Lung microvascular endothelial cell (primary cell): ENCODE data around the gene PTH1R. TPM values are rescaled to one million over a fixed set of nuclear protein-coding genes. Genes with fewer than 3 reads are reported as not detected.

Experiments used
- DNase-seq, 2 donors: peaks; one replicate each; pipeline versions ENCODE4 v3.0.0 to v3.0.0-alpha.2; 2010; ENCODE audit warnings: low read depth in 2 of 2
- total RNA-seq: library from RNA; depleted of rRNA; stranded (reverse); fragments of >200 nt; gene quantifications from 2 replicates; pipeline ENCODE4 v1.2.1, GENCODE V29; 2014

PTH1R gene
- under 0.01 TPM in 1 of 2 replicates, not detected in the other for total RNA-seq

- no peak for DNase-seq
These were observed at the start of gene PTH1R for GRCh38 chr3:46877406-46878125. Gene PTH1R (plus strand): TSS chr3:46877721. CDS start chr3:46883560, 5,839 bp downstream.

DNA sequence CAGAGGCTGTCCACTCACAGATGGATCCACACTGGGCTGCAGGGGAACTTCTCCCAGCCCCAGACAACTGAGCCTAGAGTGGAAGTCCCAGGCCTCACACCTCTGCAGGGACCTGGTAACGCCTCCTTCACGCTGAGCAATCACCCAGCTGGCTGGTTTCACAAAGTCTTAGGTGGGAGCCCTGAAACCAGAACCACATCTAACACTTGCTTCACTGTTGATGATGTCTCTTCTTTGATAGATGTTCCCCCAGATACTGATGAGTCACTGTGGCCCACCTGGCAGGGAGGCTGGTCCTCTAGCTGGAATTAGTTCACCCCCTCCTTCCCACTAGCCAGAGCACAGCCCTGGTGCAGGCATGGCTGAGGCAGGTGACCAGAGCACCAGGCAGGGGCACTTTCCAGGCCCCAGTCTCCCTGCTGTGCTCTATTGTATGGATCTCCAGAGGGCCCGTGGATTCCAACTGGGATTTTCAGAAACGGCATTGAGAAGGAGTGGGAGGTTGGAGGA lies 47.8 kb upstream of the PTH1R start:
- DNase-seq, result no peak

GRCh38 chr3:46830801-46831200 lies 46.7 kb upstream of the PTH1R start:
- no peak for DNase-seq

- DNase-seq, result no peak
These were observed 46.2 kb upstream of the PTH1R start for GRCh38 chr3:46831316-46831715.

- no peak for DNase-seq
These were observed 45.7 kb upstream of the PTH1R start for GRCh38 chr3:46831841-46832240.

DNA sequence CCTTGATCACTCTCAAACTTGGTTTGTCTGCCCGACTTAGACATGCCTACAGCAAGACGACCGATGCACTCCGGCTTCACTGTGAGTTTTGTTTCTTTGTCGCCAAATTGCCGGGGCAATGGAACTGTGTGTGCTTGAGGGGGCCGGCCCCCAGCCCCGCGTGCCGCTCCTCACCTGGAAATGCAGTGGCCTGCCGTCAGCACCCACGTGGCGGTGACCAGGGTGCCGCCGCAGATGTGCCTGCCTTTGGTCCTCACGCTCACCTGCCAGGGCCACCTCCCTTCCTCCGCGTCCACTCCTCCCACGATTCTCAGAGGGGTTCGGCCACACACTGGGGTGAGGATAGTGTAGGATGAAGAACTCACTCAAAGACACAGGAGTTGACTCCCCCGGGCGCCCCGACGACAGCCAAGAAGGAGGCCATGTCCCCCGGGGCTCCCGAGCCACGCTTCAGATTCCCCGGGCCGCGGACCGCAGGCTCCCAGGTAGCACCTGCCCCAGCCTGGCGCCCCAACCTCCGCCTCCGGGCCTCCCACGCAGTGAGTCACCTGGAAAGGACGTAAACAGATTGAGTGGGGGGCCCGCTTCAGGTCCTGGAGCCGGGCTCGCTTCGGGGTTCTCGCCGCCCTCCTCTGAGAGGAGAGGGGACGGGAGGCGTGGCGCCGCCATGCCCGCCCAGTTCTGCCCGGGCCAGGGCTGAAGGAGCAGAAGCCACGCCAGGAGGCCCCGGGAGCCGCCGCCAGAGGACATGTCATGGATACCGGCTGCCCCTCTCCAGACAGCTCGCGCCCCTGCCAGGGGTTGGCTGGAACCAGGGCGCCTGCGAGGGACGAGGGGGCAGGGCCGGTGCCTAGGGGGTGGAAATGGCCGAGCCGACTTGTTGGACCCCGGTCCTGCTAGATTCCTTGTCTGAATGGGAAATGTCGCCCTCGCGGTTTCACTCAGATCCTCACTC lies 43.9 kb upstream of the PTH1R start:
- no peak for DNase-seq

DNA sequence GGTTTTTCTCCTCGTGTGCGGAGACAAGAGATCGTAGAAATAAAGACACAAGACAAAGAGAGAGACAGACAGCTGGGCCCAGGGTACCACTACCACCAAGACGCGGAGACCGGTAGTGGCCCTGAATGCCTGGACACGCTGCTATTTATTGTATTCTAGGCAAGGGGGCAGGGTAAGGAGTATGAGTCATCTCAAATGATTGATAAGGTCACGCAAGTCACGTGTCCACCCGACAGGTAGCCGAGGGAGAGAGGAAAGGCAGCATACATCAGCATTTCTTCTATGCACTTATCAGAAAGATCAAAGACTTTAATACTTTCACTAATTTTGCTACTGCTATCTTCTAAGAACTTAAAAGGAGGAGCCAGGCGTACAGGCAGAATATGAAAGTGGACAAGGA lies 42.5 kb upstream of the PTH1R start:
- DNase-seq, result no peak

- no peak for DNase-seq
These were observed 42.0 kb upstream of the PTH1R start for GRCh38 chr3:46835491-46835890.

DNA sequence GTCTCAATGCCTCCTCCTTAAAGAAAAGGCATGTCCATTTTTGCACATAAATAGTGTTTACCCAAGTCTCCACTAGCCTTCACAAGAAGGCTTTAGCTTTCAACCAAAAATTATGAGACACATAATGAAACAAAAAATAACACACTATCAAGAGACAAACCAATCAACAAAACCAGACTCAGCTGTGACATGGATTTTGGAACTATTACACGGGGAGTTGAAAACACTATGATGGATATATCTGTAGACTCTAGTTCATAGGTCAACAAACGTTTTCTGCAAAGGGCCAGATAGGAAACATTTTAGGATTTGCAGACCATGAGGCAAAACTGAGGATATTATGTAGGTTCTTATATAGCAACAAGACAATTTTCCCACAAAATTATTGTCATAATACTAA lies 39.2 kb upstream of the PTH1R start:
- no peak for DNase-seq

DNA sequence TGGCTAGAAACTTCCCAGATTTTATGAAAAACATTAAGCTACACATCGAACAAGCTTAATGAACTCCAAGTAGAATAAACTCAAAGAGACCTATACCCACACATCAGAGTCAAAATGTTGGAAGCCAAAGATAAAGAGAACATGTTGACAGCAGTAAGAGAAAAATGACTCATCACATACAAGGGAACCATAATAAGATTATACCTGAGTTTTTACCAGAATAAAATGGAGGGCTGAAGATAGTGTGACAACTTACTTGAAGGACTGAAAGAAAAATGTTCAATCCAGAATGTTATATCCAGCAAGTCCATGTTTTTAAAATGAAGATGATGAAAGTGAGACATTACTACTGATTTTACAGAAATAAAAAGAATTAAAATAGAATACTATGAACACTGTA lies 37.0 kb upstream of the PTH1R start:
- no peak for DNase-seq

DNA sequence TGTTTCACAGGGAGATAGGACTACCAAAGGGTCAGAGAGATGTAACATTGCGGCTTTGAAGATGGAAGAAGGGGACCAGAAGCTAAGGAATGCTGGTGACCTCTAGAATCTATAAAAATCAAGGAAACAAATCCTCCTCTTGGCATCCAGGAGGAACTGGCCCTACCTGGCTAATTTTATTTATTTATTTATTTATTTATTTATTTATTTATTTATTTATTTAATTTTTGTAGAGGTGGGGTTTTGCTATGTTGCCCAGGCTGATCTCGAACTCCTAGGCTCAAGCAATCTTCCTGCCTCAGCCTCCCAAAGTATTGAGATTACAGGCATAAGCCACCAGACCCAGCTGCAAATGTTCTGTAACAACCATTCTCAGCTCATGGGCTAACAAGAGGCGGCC lies 34.0 kb upstream of the PTH1R start:
- DNase-seq, result no peak

GRCh38 chr3:46844397-46844796 lies 33.1 kb upstream of the PTH1R start:
- DNase-seq, result no peak

DNA sequence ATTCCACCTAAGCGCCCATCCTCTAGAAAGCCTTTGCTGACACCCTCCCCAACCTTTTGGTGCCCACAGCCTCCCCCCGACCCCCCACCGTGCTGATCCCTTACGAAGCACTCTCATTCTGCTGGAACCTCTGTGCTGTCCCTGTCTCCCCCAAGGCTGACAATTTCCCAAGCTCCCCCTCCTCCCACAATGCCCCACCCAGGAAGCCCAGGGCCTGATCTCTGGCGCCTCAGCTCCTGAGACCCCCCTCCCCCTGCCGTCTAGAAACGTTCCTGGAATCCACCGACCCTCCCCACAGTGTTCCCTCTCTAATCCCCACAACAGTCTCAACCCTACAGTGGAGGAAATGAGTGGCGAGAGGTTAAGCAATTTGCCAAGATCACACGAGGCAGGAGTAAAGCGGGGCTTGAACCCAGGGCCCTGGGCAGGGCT lies 32.6 kb upstream of the PTH1R start:
- DNase-seq, result no peak

- DNase-seq, result peak; percentile 11 to 23
These were observed 32.1 kb upstream of the PTH1R start for GRCh38 chr3:46845397-46845859.

- peak; percentile 48 to 54 for DNase-seq
These were observed 31.5 kb upstream of the PTH1R start for GRCh38 chr3:46845860-46846623.

DNA sequence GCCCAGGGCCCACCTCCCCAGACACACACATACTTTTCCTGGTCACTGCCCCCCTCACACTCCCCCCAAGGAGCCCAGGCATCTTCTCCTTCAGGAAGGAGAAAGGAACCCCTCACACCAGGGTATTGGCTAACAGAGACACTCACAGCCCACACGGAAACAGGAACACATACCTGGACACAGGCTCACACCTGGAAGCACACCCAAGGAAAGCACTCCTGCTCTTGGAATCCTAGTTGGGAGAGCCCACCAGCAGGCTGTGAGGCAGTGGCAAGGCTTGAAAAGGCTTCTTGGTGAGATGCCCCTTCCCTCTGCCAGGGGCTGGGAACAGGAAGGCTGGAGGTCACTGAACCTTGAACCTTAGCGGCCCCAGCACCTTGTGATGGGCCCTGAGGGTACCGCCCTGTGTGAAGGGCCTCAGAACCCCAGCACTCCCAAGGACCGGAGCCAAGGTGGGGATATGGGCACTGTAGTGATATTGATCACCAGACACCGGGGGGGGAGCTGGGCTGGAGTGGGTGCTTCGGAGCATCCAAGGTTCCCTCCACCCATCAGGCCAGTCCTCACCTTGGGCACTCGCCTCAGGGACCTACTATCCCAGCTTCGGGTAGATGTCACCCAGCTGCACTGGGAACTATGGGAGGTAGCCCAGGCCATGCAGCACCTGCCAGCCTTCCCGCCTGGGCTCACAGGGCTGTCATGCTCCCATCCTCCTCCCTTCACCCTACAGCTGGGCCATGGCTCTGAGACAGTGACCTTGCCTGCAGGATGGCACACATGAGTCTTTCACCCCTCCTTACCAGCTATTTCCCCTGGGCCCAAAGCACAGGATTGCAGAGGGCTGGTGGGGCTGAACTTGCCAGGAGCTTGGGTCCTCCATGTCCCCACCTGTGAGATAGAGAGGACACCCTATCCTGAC lies 30.6 kb upstream of the PTH1R start:
- no peak for DNase-seq

GRCh38 chr3:46847744-46848143 lies 29.8 kb upstream of the PTH1R start:
- no peak for DNase-seq

- peak; percentile 64 to 68 for DNase-seq
These were observed 29.1 kb upstream of the PTH1R start for GRCh38 chr3:46848271-46849044.

- no peak for DNase-seq
These were observed 28.4 kb upstream of the PTH1R start for GRCh38 chr3:46849045-46849631.
